Upper lobe of right lung (tissue), 1 donor: ENCODE data around the gene SGMS1. TPM values are rescaled to one million over a fixed set of nuclear protein-coding genes. Genes with fewer than 3 reads are reported as not detected.
"Not testable (repeated sequence)": the region's sequence is repeated elsewhere in the genome, so short reads cannot be mapped to it uniquely, and the experiment has no call there.

Experiments used
- ATAC-seq: fragments of 200-7000 bp; cut with Tn5 transposase; one replicate; pipeline ENCODE4 v1.9.1; 2020; ENCODE audit warnings: mild to moderate bottlenecking, moderate library complexity
- DNase-seq: peaks from one replicate; pipeline ENCODE4 v3.0.0-alpha.2; 2020
- H3K27ac ChIP-seq: fragments of 200-600 bp; one replicate; pipeline ENCODE4 v1.8.0; 2022
- H3K27me3 ChIP-seq: fragments of 200-600 bp; one replicate; pipeline ENCODE4 v1.8.0; 2022; ENCODE audit warnings: mild to moderate bottlenecking
- H3K36me3 ChIP-seq: fragments of 200-600 bp; one replicate; pipeline ENCODE4 v1.8.0; 2022
- H3K4me1 ChIP-seq: fragments of 200-600 bp; one replicate; pipeline ENCODE4 v1.8.0; 2022
- H3K4me3 ChIP-seq: fragments of 200-600 bp; one replicate; pipeline ENCODE4 v1.8.0; 2022; ENCODE audit warnings: mild to moderate bottlenecking
- H3K9me3 ChIP-seq: fragments of 200-600 bp; one replicate; pipeline ENCODE4 v1.8.0; 2022
- intact Hi-C: fragments of 100-400 bp; cut with DNase I; formaldehyde crosslinking; loops from one replicate; pipeline ENCODE4 v1.11.0; 2022
- total RNA-seq: library from RNA; stranded (reverse); fragmentation: NEBNext Ultra II Directional; extraction: Animal tissue kit (Norgen Biotek cat#: 25700); gene quantifications from one replicate; pipeline ENCODE4 v1.2.1, GENCODE V29; 2021
- TF ChIP-seq, protein P1 (sequence below): fragments of 200-600 bp; IDR thresholded peaks from one replicate; pipeline ENCODE4 v1.8.0; 2022; ENCODE audit warnings: antibody characterized with exemption
- donor health status: DM: no; HTN: yes; CAD: no; lungs with severe emphysema.

Gene SGMS1
- total RNA-seq, 1 donor from 2014 or later, result 73.1 TPM

GRCh38 chr10:50358925-50359687 lies 264.6 kb downstream of the SGMS1 start:
- Histone ChIP-seq H3K27me3 (no peaks in the 10 kb centered on the region), H3K36me3 (no peaks in the 10 kb centered on the region), H3K9me3 (no peaks in the 10 kb centered on the region), H3K4me1 (peaks cover 32% of the 10 kb centered on the region), H3K4me3 (no peak overlapping the region), H3K27ac (no peak overlapping the region)
- intact Hi-C loops, result no loop called here
- DNase-seq (no peak), ATAC-seq (peak; percentile 58)
- TF ChIP-seq, protein P1, sequence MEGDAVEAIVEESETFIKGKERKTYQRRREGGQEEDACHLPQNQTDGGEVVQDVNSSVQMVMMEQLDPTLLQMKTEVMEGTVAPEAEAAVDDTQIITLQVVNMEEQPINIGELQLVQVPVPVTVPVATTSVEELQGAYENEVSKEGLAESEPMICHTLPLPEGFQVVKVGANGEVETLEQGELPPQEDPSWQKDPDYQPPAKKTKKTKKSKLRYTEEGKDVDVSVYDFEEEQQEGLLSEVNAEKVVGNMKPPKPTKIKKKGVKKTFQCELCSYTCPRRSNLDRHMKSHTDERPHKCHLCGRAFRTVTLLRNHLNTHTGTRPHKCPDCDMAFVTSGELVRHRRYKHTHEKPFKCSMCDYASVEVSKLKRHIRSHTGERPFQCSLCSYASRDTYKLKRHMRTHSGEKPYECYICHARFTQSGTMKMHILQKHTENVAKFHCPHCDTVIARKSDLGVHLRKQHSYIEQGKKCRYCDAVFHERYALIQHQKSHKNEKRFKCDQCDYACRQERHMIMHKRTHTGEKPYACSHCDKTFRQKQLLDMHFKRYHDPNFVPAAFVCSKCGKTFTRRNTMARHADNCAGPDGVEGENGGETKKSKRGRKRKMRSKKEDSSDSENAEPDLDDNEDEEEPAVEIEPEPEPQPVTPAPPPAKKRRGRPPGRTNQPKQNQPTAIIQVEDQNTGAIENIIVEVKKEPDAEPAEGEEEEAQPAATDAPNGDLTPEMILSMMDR, result no peak

- DNase-seq (no peak), ATAC-seq (no peak)
- TF ChIP-seq, protein P1, result no peak
- Histone ChIP-seq H3K4me3 (no peak overlapping the region), H3K36me3 (no peaks in the 10 kb centered on the region), H3K27ac (no peak overlapping the region), H3K4me1 (peaks cover 32% of the 10 kb centered on the region), H3K9me3 (no peaks in the 10 kb centered on the region), H3K27me3 (no peaks in the 10 kb centered on the region)
- intact Hi-C loops, result no loop called here
Measured at GRCh38 chr10:50358411-50358810, 265.3 kb downstream of the SGMS1 start.

- H3K27ac ChIP-seq, intact Hi-C loops: not testable (repeated sequence)
Measured at GRCh38 chr10:50356481-50356832, 267.3 kb downstream of the SGMS1 start.

GRCh38 chr10:50355693-50356480 lies 267.9 kb downstream of the SGMS1 start:
- ATAC-seq, H3K27ac ChIP-seq, H3K9me3 ChIP-seq, H3K36me3 ChIP-seq, intact Hi-C loops, H3K27me3 ChIP-seq, H3K4me3 ChIP-seq: not testable (repeated sequence)
- peak; percentile 60 for DNase-seq
- peaks cover 24% of the 10 kb centered on the region for H3K4me1 ChIP-seq

More at GRCh38 chr10:50356481-50356832, 267.3 kb downstream of the SGMS1 start:
- peaks cover 29% of the 10 kb centered on the region for H3K4me1 ChIP-seq
- not testable (repeated sequence) for H3K4me3 ChIP-seq, H3K36me3 ChIP-seq, DNase-seq, ATAC-seq, H3K9me3 ChIP-seq, H3K27me3 ChIP-seq

DNA sequence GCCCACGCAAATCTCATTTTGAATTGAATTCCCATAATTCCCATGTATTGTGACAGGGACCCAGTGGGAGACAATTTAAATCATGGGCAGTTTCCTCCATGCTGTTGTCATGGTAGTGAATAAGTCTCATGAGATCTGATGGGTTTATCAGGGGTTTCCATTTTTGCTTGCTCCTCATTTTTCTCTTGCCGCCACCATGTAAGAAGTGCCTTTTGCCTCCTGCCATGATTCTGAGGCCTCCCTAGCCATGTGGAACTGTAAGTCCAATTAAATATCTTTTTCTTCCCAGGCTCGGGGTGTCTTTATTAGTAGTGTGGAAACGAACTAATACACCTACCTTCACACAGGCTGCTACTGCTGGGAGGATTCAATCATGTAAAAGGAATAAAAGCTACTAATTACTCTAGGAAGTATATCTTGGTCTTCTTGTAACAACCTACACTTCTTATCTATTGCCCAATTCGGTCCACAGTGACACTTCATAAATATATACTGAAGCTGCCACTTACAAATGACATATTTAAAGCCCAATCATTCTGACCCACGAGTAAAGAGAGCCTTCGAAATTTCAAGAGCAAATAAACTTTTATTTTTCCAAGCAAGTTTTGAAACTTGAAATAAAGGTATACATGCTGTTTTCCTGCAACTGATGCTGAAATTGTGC lies 272.1 kb downstream of the SGMS1 start:
- Histone ChIP-seq H3K4me1 (peaks cover 7% of the 10 kb centered on the region), H3K36me3 (no peaks in the 10 kb centered on the region), H3K4me3 (no peak overlapping the region), H3K9me3 (no peaks in the 10 kb centered on the region), H3K27ac (no peak overlapping the region), H3K27me3 (no peaks in the 10 kb centered on the region)
- DNase-seq, result no peak
- TF ChIP-seq, protein P1, result no peak
- intact Hi-C loops, result no loop called here
- ATAC-seq, result no peak

DNA sequence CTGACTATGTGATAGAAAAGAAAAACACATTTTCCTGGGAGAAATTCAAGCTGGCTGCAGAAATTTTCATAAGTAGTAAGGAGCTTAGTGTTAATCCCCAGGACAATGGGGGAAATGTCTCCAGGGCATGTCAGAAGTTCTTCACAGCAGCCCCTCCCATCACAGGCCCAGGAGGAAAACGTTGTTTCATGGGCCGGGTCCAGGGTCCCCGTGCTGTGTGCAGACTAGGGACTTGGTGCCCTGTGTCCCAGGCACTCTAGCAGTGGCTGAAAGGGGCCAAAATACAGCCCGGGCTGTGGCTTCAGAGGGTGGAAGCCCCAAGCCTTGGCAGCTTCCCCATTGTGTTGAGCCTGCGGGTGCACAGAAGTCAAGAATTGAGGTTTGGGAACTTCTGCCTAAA lies 273.4 kb downstream of the SGMS1 start:
- Histone ChIP-seq H3K4me3 (no peak overlapping the region), H3K4me1 (peaks cover 7% of the 10 kb centered on the region), H3K27ac (no peak overlapping the region), H3K9me3 (no peaks in the 10 kb centered on the region), H3K36me3 (no peaks in the 10 kb centered on the region), H3K27me3 (no peaks in the 10 kb centered on the region)
- intact Hi-C loops, result no loop called here
- ATAC-seq (no peak), DNase-seq (no peak)
- TF ChIP-seq, protein P1, result no peak
